Stimulated activated CD4-positive, alpha-beta T cell treated with anti-CD3 and anti-CD28 coated beads, Interleukin-1b, Interleukin-23, amount 100 ng/mL, for 24 hours (primary cell): ENCODE measurements around the gene GLT8D1.
"Not testable (repeated sequence)": the region's sequence is repeated elsewhere in the genome, so short reads cannot be mapped to it uniquely, and the experiment has no call there.

ENCODE experiments used
- DNase-seq, 4 experiments: peaks; one replicate each; pipeline ENCODE4 v3.0.0-alpha.2; 2020; ENCODE audit warnings: low read depth in 4 of 4, low spot score in 1 of 4

GLT8D1 gene, protein sequence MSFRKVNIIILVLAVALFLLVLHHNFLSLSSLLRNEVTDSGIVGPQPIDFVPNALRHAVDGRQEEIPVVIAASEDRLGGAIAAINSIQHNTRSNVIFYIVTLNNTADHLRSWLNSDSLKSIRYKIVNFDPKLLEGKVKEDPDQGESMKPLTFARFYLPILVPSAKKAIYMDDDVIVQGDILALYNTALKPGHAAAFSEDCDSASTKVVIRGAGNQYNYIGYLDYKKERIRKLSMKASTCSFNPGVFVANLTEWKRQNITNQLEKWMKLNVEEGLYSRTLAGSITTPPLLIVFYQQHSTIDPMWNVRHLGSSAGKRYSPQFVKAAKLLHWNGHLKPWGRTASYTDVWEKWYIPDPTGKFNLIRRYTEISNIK

DNA sequence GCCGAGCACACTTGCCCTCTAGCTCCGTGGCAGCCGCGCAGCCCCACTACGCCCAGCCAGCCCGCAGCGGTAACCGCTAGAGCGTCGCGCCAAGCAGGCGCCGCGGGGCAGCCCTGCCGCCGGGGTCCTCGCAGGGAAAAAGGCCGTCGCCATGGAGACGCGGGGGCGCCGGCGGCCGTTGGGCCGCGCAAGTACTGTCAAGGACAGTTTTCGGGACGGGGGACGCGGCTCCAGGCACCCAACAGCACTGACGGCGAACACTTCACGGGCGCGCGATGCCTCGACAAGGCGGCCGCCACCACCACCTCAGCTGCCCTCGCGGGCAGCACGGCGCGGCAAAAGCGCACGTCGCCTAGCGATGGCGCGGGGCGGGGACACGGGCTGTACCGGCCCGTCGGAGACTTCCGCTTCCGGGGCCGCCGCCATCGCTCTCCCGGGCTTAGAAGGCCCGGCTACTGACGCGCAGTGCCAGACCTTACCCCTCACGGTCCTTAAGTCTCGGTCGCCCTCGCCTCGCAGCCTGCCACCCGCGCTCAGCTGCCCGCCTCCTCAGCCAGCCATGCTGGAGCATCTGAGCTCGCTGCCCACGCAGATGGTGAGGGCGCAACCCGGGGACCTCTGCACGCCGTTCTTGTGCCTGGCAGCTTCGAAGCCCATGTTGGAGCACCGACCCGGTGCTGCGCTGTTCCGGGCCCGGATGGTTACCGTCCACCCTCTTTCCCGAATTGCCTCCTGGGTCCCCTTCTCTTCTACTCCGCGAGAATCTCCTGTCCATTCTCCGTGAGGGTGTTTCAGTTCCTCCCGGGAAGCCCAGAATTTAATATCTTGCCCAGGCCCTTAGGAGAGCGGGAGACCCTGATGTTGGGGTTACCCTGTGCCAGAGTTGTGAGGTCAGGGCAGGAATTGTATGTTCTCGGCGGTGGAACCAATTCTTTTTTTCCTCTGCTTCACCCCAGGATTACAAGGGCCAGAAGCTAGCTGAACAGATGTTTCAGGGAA, at the start of gene GLT8D1, which contains the start of gene SPCS1:
TSS of gene GLT8D1 (minus strand) at position 104 of the 999 bp plus-strand sequence. CDS start 5,331 bp downstream, outside the sequence.
TSS of gene SPCS1 (plus strand) at position 419 of the 999 bp plus-strand sequence. CDS start at position 560, 141 bp downstream.
- DNase-seq: peak; percentile 72 to 81 (median 75)

DNA sequence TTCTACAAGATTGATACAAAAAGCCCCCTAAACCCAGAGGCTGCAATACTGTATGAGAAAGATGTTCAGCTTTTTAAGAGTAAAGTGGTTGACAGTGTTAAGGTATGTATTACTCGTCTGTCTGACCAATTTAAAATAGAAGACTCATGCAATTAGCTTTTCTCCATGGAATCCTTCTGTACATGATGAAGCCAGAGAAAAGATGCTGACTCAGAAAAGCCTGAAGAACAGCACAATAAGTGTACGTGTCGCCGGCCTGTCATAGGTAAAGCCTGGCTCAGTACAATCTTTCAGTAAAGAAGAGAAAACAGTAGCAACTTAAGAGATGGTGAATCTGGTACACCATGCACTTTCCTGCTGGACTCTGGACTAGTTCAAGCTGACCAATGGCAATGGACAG, 48.8 kb upstream of the GLT8D1 start:
- no peak for DNase-seq

DNA sequence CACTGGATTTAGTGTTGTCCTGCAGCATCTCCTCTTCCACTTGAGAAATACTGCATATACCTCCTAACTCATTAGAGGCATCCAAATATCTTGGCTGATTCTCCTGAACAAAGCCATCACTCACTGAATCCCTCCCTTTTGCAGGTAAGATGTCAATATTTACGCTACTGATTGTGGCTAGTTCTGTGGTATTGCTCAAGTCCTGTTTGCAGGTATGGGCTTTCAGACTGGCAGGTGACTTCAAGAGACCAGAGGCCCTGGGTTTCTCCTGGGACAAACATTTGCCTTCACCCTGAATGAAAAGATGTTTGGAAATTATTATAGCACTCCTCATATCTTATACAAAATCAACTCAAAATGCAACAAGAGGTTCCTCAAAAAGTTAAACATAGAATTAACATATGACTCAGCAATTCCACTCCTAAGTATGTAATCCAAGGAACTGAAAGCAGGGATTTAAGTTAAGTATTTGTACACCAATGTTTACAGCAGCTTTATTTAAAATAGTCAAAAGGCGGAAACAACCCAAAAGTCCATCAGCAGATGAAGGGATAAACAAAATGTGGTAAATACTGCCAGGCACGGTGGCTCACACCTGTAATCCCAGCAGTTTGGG, 46.6 kb upstream of the GLT8D1 start:
- DNase-seq: no peak

DNA sequence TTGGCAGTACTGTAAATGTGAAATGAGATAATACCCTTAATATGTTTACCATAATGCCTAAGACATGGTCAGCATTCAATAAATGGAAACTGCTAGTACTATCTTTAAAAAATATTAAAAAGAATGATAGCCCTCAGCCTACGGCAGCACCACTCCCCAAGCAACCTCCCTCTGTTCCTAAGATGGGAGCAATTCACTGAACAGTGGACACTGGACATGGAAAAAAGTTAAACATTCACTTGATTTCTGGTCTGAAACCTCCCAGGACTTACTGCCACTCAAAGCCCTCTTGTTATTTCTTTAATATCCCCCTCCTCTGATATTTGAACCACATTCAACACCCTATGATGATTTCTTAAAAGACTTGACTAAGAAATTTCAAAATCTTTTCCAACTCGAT, 38.1 kb upstream of the GLT8D1 start:
- no peak for DNase-seq

DNA sequence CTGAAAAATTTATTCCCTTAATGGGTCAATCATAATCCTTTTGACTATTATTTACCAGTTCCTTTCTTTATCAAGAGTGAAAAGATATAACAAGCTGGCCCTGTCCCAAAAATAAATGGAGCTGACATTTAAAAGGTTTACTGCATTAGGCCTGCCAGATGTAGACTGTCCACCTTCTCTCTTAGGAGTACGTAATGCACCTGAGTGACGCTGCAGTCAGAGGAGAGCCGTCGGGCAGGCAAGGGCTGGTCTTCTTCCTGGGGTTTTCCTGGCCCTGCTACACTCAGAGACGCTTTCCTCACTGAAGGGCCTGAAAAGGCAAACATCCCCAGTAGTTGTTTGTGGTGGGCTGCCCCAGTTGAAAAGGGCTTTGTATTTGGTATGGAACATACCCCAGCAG, 37.6 kb upstream of the GLT8D1 start:
- no peak for DNase-seq

DNA sequence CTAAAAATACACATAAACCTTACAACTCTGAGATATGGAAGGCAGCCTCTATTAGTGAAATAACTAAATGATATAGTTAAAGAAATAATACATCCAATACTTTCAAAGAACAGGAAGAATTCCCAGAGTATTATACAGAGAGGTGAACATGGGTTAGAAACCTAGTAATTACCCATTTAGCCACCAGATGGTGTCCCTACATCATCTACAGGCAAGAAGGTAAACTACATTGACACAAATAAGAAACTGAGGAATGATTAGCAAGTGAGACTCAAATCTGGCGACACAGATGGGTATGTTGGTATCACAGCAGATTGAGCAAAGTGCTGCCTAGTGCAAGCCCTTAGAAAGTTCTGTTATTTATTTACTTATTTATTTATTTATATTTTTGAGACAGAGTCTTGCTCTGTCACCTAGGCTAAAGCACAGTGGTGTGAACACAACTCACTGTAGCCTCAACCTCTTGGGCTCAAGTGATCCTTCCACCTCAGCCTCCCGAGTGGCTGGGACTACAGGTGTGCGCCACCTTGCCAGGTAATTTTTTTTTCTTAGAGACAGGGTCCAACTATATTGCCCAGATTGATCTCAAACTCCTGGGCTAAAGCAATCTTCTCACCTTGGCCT, 36.9 kb upstream of the GLT8D1 start:
- no peak for DNase-seq

DNA sequence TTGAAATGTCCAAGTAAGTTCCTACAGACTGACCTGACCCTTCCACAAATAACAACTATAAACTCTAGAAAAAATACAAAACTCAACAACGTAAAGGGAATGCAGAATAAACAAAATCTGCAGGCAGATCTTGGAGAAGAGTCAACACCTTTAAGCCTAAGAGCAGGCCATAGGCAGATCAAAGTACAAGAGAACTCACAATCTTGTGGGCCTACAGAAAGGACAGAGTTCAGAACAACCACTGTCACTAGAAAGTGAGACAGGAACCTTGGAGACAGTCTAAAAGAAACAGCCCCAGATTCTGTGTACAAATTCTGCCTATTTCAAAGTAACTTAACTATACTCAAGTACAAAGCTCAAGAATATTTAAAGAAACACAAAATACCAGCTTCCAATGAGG, 34.1 kb upstream of the GLT8D1 start:
- no peak for DNase-seq

DNA sequence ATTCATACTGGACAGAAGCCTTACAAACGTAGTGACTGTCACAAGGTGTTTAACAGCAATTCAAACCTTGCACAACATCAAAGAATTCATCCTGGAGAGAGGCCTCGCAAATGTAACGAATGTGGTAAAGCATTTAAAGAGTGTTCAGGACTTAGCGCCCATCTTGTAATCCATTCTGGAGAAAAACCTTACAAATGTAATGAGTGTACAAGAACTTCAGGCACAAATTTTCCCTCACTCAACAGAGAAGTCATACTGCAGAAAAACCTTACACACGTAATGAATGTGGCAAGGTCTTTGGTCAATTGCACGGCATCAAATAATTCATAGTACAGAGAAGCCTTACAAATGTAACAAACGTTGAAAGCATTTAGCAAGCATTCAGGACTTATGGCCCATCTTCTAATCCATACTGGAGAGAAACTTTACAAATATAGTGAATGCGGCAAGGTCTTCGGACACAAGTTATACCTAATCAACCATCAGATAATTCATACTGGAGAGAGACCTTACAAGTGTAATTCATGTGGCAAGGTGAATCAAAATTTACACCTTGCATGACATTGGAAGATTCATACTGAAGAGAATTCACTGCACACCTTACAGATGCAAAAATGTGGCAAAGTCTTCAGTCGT, 27.8 kb upstream of the GLT8D1 start:
- DNase-seq: no peak

DNA sequence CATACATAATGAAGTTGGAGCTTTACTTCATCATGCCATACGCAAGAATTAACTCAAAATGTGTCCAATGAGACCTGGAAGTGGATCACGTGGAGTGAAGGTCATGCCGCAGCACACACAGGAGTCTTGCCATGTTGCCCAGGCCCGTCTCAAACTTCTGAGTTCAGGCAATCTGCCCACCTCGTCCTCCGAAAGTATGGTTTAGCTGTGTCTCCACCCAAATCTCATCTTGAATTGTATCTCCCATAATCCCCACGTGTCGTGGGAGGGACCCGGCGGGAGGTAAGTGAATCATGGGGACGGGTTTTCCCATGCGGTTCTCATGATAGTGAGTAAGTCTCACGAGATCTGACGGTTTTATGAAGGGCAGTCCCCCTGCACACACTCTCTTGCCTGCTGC, 26.0 kb upstream of the GLT8D1 start:
- DNase-seq: no peak

DNA sequence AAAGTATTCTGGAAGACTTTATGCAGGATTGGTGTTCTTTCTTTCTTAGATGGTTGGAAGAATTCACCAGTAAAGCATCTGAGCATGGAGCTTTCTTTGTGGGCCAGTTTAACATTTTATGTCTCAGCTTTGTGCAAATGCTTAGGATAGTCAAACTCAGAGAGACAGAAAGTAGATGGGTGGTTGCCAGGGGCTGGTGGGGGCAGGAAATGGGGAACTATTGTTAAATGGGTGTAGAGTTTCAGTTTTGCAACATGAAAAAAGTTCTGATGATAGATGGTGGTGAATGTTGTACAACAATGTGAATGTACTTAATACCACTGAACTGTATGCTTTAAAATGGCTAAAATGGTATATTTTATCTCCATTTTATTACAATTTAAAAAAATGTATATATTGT, 25.1 kb upstream of the GLT8D1 start:
- DNase-seq: no peak

DNA sequence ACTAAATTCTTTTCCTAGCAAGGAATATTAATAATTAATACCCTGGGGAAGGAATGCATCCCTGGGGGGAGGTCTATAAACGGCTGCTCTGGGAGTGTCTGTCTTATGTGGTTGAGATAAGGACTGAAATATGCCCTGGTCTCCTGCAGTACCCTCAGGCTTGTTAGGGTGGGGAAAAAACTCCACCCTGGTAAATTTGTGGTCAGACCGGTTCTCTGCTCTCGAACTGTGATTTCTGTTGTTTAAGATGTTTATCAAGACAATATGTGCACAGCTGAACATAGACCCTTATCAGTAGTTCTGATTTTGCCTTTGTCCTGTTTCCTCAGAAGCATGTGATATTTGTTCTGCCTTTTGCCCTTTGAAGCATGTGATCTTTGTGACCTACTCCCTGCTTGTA, 23.2 kb upstream of the GLT8D1 start:
- not testable (repeated sequence) for DNase-seq

DNA sequence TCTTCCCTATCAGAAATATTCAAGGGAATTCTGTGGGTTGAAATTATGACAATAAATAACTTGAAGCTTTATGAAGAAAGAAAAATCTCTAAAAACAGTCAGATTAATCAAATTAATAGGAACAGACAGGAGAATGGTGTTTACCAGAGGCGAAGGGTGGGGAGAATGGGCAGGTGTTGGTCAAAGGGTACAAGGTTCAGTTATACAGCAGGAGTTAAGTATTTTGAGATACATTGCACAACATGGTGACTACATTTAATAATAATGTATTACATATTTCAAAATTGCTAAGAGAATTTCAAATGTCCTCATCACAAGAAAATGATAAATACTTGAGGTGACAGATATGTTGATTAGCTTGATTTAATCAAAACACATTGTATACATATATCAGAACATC, 18.9 kb upstream of the GLT8D1 start:
- DNase-seq: no peak

DNA sequence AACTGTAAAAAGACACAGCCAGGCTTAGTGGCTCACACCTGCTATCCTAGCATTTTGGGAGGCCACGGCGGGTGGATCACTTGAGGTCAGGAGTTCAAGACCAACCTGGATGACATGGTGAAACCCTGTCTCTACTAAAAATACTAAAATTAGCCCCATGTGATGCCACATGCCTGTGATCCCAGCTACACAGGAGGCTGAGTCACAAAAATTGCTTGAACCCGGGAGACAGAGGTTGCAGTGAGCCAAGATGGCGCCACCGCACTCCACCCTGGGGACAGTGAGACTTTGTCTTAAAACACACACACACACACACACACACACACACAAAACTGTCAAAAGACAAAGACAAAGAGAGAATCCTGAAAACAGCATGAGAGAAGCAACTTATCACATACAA, 18.3 kb upstream of the GLT8D1 start:
- no peak for DNase-seq

DNA sequence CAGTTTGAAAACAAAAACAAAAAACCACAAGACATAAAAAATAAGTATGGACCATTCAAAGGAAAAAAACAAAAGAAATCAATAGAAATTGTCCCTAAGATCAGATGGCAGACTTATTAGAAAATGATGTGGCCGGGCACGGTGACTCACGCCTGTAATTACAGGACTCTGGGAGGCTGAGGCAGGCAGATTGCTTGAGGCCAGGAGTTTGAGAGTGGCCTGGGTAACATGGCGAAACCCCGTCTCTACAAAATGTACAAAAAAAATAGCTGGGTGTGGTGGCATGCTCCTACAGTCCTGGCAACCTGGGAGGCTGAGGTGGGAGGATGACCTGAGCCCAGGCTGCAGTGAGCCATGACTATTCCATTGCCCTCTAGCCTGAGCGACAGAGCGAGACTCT, 16.9 kb upstream of the GLT8D1 start:
- no peak for DNase-seq

DNA sequence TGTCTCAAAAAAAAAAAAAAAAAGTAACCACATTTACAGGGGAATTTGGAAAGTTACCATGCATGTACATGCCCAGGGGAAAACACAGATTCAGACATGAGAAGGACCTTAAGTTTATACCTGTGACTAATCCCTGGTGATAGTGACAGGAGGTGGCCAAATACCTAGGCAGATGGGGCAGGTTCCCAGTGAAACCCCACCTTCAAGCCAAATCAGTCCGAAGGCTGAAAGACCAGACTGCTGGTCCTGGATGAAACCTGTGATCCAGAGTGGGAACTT, 16.1 kb upstream of the GLT8D1 start:
- DNase-seq: no peak

DNA sequence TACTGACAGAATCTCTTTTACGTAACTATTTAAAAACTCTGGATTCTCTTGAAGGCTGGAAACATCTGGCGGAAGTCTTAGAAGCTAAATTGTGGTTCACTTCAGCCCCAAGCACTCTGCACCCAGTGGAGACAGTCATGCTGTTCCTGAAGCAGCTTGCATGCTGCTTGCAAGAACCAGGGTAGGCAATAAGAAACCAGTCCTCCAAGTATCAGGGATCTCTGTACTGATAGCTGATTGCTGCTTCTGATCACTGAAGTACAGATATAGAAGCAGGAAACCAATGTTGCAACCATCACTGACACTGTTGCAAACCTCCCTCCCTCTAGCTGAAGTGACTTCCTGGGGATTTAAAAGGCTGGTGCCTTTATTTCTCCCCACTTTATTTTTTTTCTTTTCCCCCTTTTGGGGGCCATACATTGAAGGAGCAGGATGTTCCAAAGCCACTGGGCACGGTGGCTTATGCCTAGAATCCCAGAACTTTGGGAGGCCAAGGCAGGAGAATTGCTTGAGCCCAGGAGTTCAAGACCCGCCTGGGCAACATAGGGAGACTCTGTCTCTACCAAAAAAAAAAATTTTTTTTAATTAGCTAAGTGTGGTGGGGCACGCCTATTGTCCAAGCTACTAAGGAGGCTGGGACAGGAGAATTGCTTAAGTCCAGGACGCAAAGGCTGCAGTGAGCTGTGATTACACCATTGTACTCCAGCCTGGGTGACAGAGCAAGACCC, 15.6 kb upstream of the GLT8D1 start:
- no peak for DNase-seq

DNA sequence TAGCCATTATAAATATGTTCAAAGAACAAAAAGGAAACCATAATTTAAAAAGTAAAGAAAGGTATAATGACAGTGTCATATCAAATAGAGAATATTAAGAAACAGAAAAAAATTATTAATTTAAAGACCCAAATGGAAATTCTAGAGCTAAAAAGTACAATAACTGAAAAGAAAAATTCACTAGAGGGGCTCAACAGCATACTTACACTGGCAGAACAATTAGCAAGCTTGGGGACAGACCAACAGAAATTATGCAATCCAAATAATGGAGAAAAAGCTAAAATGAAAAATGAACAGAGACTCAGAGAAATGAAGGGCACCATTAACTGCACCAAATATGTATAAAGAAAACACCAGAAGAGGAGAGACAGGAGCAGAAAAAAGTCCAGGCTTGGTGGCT, 14.0 kb upstream of the GLT8D1 start:
- no peak for DNase-seq

DNA sequence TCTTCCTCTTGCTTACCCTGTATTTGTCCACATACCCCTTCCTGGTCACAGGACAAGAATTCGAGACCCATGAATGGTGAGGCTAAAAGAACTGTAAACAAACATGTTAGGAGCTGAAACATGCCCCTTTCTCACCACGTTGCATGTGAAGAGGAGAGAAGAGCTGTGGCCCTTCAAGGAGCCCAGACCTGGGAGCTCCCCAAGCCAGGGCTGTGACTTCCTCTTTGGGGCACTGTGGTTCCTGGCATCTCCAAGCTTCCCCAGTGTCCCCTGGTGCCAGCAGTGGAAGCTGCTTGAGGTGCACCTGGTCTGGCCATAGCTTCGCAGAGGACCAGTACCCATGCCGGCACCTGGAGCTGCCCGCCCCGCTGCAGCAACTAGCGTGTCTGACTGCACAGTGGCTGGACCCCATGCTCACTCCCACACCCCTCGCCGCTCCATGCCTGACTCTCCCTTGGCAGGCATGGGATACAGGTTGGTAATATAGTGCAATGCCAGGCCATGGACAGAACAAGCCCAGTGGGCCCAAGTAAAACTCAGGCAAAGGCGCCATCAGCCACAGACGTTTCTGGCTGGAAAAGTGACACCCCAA, 10.2 kb upstream of the GLT8D1 start:
- no peak for DNase-seq

DNA sequence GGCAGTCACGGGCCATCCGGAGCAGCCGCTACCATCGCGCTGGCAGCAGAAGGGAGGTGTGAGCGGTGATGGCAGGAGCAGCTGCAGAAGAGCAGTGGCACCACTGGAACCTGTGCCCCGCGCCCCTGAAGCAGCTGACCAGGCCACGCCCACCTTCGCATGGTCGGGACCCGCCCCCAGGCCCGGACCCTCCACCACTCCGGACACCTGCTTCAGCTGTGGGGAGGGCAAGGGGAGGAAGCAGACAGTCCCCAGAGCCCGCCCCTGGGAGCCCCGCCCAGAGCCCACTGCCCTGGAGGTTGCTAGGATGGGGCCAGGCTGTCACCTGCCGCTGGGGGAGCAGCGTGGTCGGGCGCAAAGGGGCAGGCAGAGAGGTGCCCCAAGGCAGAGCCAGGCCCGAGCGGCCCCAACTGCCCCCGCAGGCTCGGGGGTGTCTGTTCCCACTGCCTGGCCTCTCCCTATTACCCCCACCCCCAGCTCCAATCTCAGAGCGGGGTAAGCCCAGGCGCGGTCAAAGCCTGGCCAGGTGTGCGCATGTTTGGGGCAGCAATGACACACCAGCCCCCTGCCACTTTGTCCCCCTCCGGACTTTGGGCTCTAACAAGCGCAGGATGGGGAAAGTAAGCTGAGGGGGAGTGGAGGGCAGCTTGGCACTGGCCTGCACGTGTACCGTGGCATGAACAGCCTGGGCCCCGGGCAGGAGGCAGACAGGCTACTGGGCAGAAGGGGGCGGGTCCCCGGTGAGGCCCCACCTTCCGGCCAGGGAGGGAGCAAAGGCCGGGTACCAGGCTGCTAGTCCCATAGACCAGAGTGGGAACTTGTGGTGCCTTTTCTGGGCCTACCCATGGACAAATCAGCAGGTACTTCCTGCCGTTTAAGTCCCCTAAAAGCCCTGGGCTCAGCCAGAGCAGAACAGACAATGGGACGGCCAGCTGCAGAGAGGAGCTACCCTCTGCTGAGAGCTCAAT, 9.0 kb upstream of the GLT8D1 start:
- no peak for DNase-seq
